Measurements from ENCODE around the gene PPP2R2B.

DNA sequence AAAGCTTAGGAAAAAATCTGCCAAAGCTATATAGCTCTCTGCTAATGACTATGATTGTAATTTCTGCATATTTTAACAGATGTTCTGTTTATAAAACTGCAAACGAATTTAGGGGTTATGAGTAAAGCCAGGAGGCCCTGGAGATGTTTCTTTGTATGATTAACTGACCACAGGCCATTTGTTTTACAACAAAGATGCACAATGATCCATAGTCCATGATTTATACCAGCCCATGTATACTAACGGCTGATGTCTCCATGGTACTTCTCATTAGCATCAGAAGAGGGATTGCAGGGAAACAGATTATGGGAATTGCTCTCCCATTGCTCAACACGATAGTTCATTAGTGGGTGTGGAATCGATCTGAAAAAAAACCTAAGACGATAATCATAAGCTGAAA lies 78.9 kb downstream of the PPP2R2B start:
- TF ChIP-seq, protein P1, sequence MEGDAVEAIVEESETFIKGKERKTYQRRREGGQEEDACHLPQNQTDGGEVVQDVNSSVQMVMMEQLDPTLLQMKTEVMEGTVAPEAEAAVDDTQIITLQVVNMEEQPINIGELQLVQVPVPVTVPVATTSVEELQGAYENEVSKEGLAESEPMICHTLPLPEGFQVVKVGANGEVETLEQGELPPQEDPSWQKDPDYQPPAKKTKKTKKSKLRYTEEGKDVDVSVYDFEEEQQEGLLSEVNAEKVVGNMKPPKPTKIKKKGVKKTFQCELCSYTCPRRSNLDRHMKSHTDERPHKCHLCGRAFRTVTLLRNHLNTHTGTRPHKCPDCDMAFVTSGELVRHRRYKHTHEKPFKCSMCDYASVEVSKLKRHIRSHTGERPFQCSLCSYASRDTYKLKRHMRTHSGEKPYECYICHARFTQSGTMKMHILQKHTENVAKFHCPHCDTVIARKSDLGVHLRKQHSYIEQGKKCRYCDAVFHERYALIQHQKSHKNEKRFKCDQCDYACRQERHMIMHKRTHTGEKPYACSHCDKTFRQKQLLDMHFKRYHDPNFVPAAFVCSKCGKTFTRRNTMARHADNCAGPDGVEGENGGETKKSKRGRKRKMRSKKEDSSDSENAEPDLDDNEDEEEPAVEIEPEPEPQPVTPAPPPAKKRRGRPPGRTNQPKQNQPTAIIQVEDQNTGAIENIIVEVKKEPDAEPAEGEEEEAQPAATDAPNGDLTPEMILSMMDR (IDR thresholded peaks at IDR 0.05) = no peak
- no peak for TF ChIP-seq POLR2A (IDR thresholded peaks at IDR 0.05; ENCODE audit: low read depth)

Data from esophagus muscularis mucosa (tissue), 3 donors.